PFSK-1 (cell line): ENCODE results near the gene CDCP1.

ENCODE experiments used
- FOXP2 ChIP-seq: optimal IDR thresholded peaks from 2 replicates; pipeline ENCODE3; 2011; ENCODE audit warnings: borderline replicate concordance, control low read depth, inconsistent platforms; ENCODE audit not compliant: insufficient read depth; ENCODE audit errors: extremely low read length, extremely low read depth
- POLR2AphosphoS5 ChIP-seq: IDR thresholded peaks from 2 replicates; pipeline ENCODE4 v1.6.1; 2012; ENCODE audit warnings: low read depth, mild to moderate bottlenecking, control low read depth, low read length, moderate library complexity
- REST ChIP-seq, 2 experiments: IDR thresholded peaks; 2 replicates each; pipeline versions ENCODE4 v1.6.1 to v1.8.0; 2011 to 2012; ENCODE audit warnings: low read depth in 2 of 2, low read length in 2 of 2, control low read depth in 1 of 2, inconsistent platforms in 1 of 2, mild to moderate bottlenecking in 1 of 2, moderate library complexity in 1 of 2; ENCODE audit not compliant: insufficient read depth in 1 of 2
- SIN3A ChIP-seq: IDR thresholded peaks from 2 replicates; pipeline ENCODE4 v1.6.1; 2012; ENCODE audit warnings: mild to moderate bottlenecking, low read length, moderate library complexity, borderline replicate concordance; ENCODE audit not compliant: insufficient read depth
- TAF1 ChIP-seq: IDR thresholded peaks from 2 replicates; pipeline ENCODE4 v1.6.1; 2012; ENCODE audit warnings: low read length, control low read depth, borderline replicate concordance; ENCODE audit not compliant: insufficient read depth

Gene CDCP1

GRCh38 chr3:45055411-45056143 is 90.6 kb downstream of the CDCP1 start:
- TF ChIP-seq TAF1 = no peak
- no peak for TF ChIP-seq REST (IDR thresholded peaks at IDR 0.05; ENCODE audit: insufficient read depth in 1 of 2, low read depth in 2 of 2, low read length in 2 of 2)
- no peak for TF ChIP-seq SIN3A
- no peak for TF ChIP-seq FOXP2
- no peak for TF ChIP-seq POLR2AphosphoS5

- no peak for TF ChIP-seq TAF1
- TF ChIP-seq FOXP2 = no peak
- TF ChIP-seq SIN3A = no peak
- no peak for TF ChIP-seq REST (IDR thresholded peaks at IDR 0.05; ENCODE audit: insufficient read depth in 1 of 2, low read depth in 2 of 2, low read length in 2 of 2)
Measured at GRCh38 chr3:45055032-45055410, 91.2 kb downstream of the CDCP1 start.

GRCh38 chr3:45054196-45054857 is 91.9 kb downstream of the CDCP1 start:
- TF ChIP-seq POLR2AphosphoS5 (no peak), SIN3A (no peak), REST (IDR thresholded peaks at IDR 0.05; ENCODE audit: insufficient read depth in 1 of 2, low read depth in 2 of 2, low read length in 2 of 2) (no peak), FOXP2 (no peak), TAF1 (no peak)

- TF ChIP-seq POLR2AphosphoS5 (no peak), SIN3A (no peak), TAF1 (no peak), REST (IDR thresholded peaks at IDR 0.05; ENCODE audit: insufficient read depth in 1 of 2, low read depth in 2 of 2, low read length in 2 of 2) (no peak), FOXP2 (no peak)
Measured at GRCh38 chr3:45051685-45052084, 94.5 kb downstream of the CDCP1 start.

- TF ChIP-seq REST (IDR thresholded peaks at IDR 0.05; ENCODE audit: insufficient read depth in 1 of 2, low read depth in 2 of 2, low read length in 2 of 2) (no peak), POLR2AphosphoS5 (no peak), TAF1 (no peak), FOXP2 (no peak), SIN3A (no peak)
Measured at GRCh38 chr3:45049807-45050206, 96.4 kb downstream of the CDCP1 start.
